ENCODE measurements around the gene KCNJ2.

- TF ChIP-seq POLR2A (IDR thresholded peaks at IDR 0.05) (no peak), POLR2AphosphoS5 (IDR thresholded peaks at IDR 0.05) (no peak), CTCF (IDR thresholded peaks at IDR 0.05) (no peak)
Measured at GRCh38 chr17:70185285-70185684, 16.0 kb downstream of the KCNJ2 start.
